Sigmoid colon (tissue), 7 donors: ENCODE data around the gene GLG1. TPM values are rescaled to one million over a fixed set of nuclear protein-coding genes. Genes with fewer than 3 reads are reported as not detected.

Experiments
- DNase-seq: peaks from one replicate; pipeline ENCODE4 v3.0.0-alpha.2; 2019
- H3K27ac ChIP-seq, 4 donors: fragments of 200-600 bp; sonication (generic); one replicate each; pipeline ENCODE4 v1.5.1; 2016 to 2019; ENCODE audit warnings: mild to moderate bottlenecking in 1 of 4
- H3K27me3 ChIP-seq, 3 donors: fragments of 200-600 bp; sonication (generic); one replicate each; pipeline ENCODE4 v1.5.1; 2019; ENCODE audit warnings: mild to moderate bottlenecking in 1 of 3
- H3K36me3 ChIP-seq, 4 donors: fragments of 200-600 bp; sonication (generic); one replicate each; pipeline ENCODE4 v1.5.1; 2016 to 2019
- H3K4me1 ChIP-seq, 4 donors: fragments of 200-600 bp; sonication (generic); one replicate each; pipeline ENCODE4 v1.5.1; 2017 to 2019
- H3K4me3 ChIP-seq, 4 donors: fragments of 200-600 bp; sonication (generic); one replicate each; pipeline ENCODE4 v1.5.1; 2017 to 2019; ENCODE audit warnings: mild to moderate bottlenecking in 2 of 4, moderate library complexity in 1 of 4
- H3K9me3 ChIP-seq, 4 donors: fragments of 200-600 bp in 3 of 4; sonication (generic) in 3 of 4; one replicate each; pipeline versions ENCODE4 v1.5.1 to v1.6.1; 2013 to 2019
- CTCF ChIP-seq, 4 experiments: fragments of 450-650 bp in 3 of 4; fragments of 200-600 bp in 1 of 4; IDR thresholded peaks; one replicate each; pipeline ENCODE4 v1.5.1; 2016 to 2019; ENCODE audit warnings: antibody characterized with exemption in 4 of 4, mild to moderate bottlenecking in 3 of 4, moderate library complexity in 2 of 4
- EP300 ChIP-seq, 4 donors: sonication (generic); formaldehyde crosslinking; IDR thresholded peaks; one replicate each; pipeline ENCODE4 v1.6.1; 2017; ENCODE audit warnings: antibody characterized with exemption in 4 of 4
- POLR2A ChIP-seq, 2 donors: fragments of 450-650 bp; IDR thresholded peaks; one replicate each; pipeline ENCODE4 v1.6.1; 2016; ENCODE audit warnings: antibody characterized with exemption in 2 of 2, mild to moderate bottlenecking in 2 of 2, moderate library complexity in 2 of 2
- POLR2AphosphoS5 ChIP-seq, 4 donors: sonication (generic); formaldehyde crosslinking; IDR thresholded peaks; one replicate each; pipeline ENCODE4 v1.6.1; 2017; ENCODE audit warnings: antibody characterized with exemption in 4 of 4
- WGBS, 2 donors: extraction: QIAGEN DNeasy Blood & Tissue Kit; methylation state at CpG; one replicate each; pipeline ENCODE4 v1.1.7; 2013; 5-methylcytosine and 5-hydroxymethylcytosine counted together
- intact Hi-C: fragments of 100-400 bp; cut with DNase I; formaldehyde crosslinking; loops from one replicate; pipeline ENCODE4 v1.15.1; 2023
- polyA plus RNA-seq, 3 donors: library from polyadenylated mRNA; stranded (reverse); fragments of 200-250 nt; gene quantifications; one replicate each; pipeline ENCODE4 v1.2.3, GENCODE V29; 2013
- total RNA-seq, 4 donors: library from RNA; depleted of rRNA; stranded (reverse); fragments of >200 nt; gene quantifications; one replicate each; pipeline ENCODE4 v1.1.0, GENCODE V29; 2016
- donor health status: healthy with polysubstance abuse.
- donor health status: Bipolar disorder and iron deficiency.
- donor health status: healthy.

GLG1 gene
- total and polyA plus RNA-seq, 7 donors: 4.2 to 138 (median 78.7) TPM

GRCh38 chr16:74650966-74651567 is 44.2 kb upstream of the GLG1 start:
- TF ChIP-seq POLR2A (IDR thresholded peaks at IDR 0.05) (no peak), EP300 (IDR thresholded peaks at IDR 0.05) (no peak), CTCF (IDR thresholded peaks at IDR 0.05) (no peak), POLR2AphosphoS5 (IDR thresholded peaks at IDR 0.05) (no peak)
- no peak overlapping the region for H3K27ac ChIP-seq
- 76 to 86% methylated on average over 6 of the region's 6 CpGs for WGBS, 2 donors
- peaks cover 0 to 48% (median 14%) of the 10 kb centered on the region in 4 donors for H3K36me3 ChIP-seq
- no peaks in the 10 kb centered on the region for H3K9me3 ChIP-seq
- H3K4me1 ChIP-seq: no peaks in the 10 kb centered on the region
- DNase-seq: no peak
- intact Hi-C loops: no loop called here
- no peaks in the 10 kb centered on the region for H3K27me3 ChIP-seq
- no peak overlapping the region for H3K4me3 ChIP-seq

- no peak for TF ChIP-seq POLR2AphosphoS5 (IDR thresholded peaks at IDR 0.05)
- no peak for TF ChIP-seq EP300 (IDR thresholded peaks at IDR 0.05)
- no peak for TF ChIP-seq POLR2A (IDR thresholded peaks at IDR 0.05)
- no peak for TF ChIP-seq CTCF (IDR thresholded peaks at IDR 0.05)
- Histone ChIP-seq H3K9me3 (no peaks in the 10 kb centered on the region), H3K27me3 (no peaks in the 10 kb centered on the region), H3K27ac (no peak overlapping the region), H3K4me3 (no peak overlapping the region), H3K4me1 (no peaks in the 10 kb centered on the region), H3K36me3 (peaks cover 0 to 56% (median 20%) of the 10 kb centered on the region in 4 donors)
- 74 to 75% methylated on average over 1 of the region's 1 CpG for WGBS, 2 donors
- intact Hi-C loops: no loop called here
- no peak for DNase-seq
These were observed 43.1 kb upstream of the GLG1 start for GRCh38 chr16:74649839-74650504.

GRCh38 chr16:74641969-74642368 is 35.1 kb upstream of the GLG1 start:
- Histone ChIP-seq H3K36me3 (peaks cover 6 to 73% (median 39%) of the 10 kb centered on the region in 4 donors), H3K4me3 (no peak overlapping the region), H3K27ac (no peak overlapping the region), H3K9me3 (no peaks in the 10 kb centered on the region), H3K27me3 (no peaks in the 10 kb centered on the region), H3K4me1 (no peaks in the 10 kb centered on the region)
- TF ChIP-seq POLR2AphosphoS5 (IDR thresholded peaks at IDR 0.05) (no peak), POLR2A (IDR thresholded peaks at IDR 0.05) (no peak), EP300 (IDR thresholded peaks at IDR 0.05) (no peak), CTCF (IDR thresholded peaks at IDR 0.05) (no peak)
- 96 to 97% methylated on average over 8 of the region's 8 CpGs for WGBS, 2 donors
- intact Hi-C loops: no loop called here
- no peak for DNase-seq

GRCh38 chr16:74637742-74638453 is 31.0 kb upstream of the GLG1 start:
- intact Hi-C loops: no loop called here
- TF ChIP-seq POLR2AphosphoS5 (IDR thresholded peaks at IDR 0.05): no peak
- TF ChIP-seq EP300 (IDR thresholded peaks at IDR 0.05): no peak
- no peak for TF ChIP-seq POLR2A (IDR thresholded peaks at IDR 0.05)
- no peak for TF ChIP-seq CTCF (IDR thresholded peaks at IDR 0.05)

More at GRCh38 chr16:74637742-74638453, 31.0 kb upstream of the GLG1 start:
- H3K36me3 ChIP-seq: peaks cover 0 to 72% (median 15%) of the 10 kb centered on the region in 4 donors
- H3K27ac ChIP-seq: no peak overlapping the region
- no peaks in the 10 kb centered on the region for H3K9me3 ChIP-seq
- no peak overlapping the region for H3K4me3 ChIP-seq
- no peaks in the 10 kb centered on the region for H3K4me1 ChIP-seq
- WGBS, 2 donors: 79 to 92% methylated on average over 7 of the region's 7 CpGs
- H3K27me3 ChIP-seq: no peaks in the 10 kb centered on the region
- no peak for DNase-seq
